Superior temporal gyrus (tissue), 1 donor: ENCODE measurements around the gene ZBTB22.
"Not testable (repeated sequence)": the region's sequence is repeated elsewhere in the genome, so short reads cannot be mapped to it uniquely, and the experiment has no call there.

Experiments
- DNase-seq: peaks from one replicate; pipeline ENCODE4 v3.0.0-alpha.2; 2016; ENCODE audit errors: extremely low spot score

ZBTB22 gene

GRCh38 chr6:33317669-33318425 is at the start of gene ZBTB22:
ZBTB22 (minus strand) TSS chr6:33317744; CDS start chr6:33316916, 828 bp downstream.
- peak; percentile 98 for DNase-seq

GRCh38 chr6:33367009-33367714 is 49.6 kb upstream of the ZBTB22 start:
- no peak for DNase-seq

GRCh38 chr6:33365206-33365971 is 47.8 kb upstream of the ZBTB22 start:
- not testable (repeated sequence) for DNase-seq

GRCh38 chr6:33364475-33365205 is 47.1 kb upstream of the ZBTB22 start:
- not testable (repeated sequence) for DNase-seq

GRCh38 chr6:33363486-33363885 is 45.9 kb upstream of the ZBTB22 start:
- not testable (repeated sequence) for DNase-seq

- DNase-seq, result no peak
Observed at GRCh38 chr6:33359331-33359730, 41.8 kb upstream of the ZBTB22 start.

GRCh38 chr6:33357160-33357871 is 39.8 kb upstream of the ZBTB22 start:
- DNase-seq, result not testable (repeated sequence)

GRCh38 chr6:33356295-33356694 is 38.8 kb upstream of the ZBTB22 start:
- no peak for DNase-seq

GRCh38 chr6:33355860-33356259 is 38.3 kb upstream of the ZBTB22 start:
- DNase-seq, result not testable (repeated sequence)

GRCh38 chr6:33347816-33348215 is 30.3 kb upstream of the ZBTB22 start:
- DNase-seq, result no peak

GRCh38 chr6:33346972-33347371 is 29.4 kb upstream of the ZBTB22 start:
- not testable (repeated sequence) for DNase-seq

- DNase-seq, result peak; percentile 68
Observed at GRCh38 chr6:33344701-33345697, 27.5 kb upstream of the ZBTB22 start.

- DNase-seq, result no peak
Observed at GRCh38 chr6:33343953-33344611, 26.5 kb upstream of the ZBTB22 start.

GRCh38 chr6:33343606-33343952 is 26.0 kb upstream of the ZBTB22 start:
- not testable (repeated sequence) for DNase-seq

GRCh38 chr6:33339193-33339592 is 21.6 kb upstream of the ZBTB22 start:
- no peak for DNase-seq

- DNase-seq, result no peak
Observed at GRCh38 chr6:33336495-33336894, 19.0 kb upstream of the ZBTB22 start.

- DNase-seq, result no peak
Observed at GRCh38 chr6:33335916-33336315, 18.4 kb upstream of the ZBTB22 start.

- no peak for DNase-seq
Observed at GRCh38 chr6:33333666-33334065, 16.1 kb upstream of the ZBTB22 start.

- no peak for DNase-seq
Observed at GRCh38 chr6:33330736-33331135, 13.2 kb upstream of the ZBTB22 start.
